ENCODE results near the gene RNF144B.
"Not testable (repeated sequence)": the region's sequence is repeated elsewhere in the genome, so short reads cannot be mapped to it uniquely, and the experiment has no call there.

Gene RNF144B

DNA sequence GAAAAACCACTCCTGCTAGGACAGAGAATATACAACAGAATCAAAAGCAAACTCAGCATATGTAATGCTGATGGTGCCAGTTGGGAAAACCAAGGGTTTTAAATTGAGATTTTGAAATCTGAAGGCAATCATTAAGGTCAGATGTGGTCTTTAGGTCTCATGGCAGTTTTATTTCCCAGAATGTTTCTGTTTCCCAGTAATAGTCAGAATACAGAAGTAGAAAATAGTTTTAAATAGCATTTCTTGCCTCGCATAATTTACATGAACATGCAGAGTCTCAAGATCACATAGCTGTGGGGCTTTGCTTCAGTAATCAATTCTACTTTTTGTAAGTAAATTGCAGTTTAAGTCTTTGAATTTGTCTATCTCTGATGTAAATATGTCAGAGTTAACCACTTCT lies 58.1 kb downstream of the RNF144B start:
- DNase-seq (ENCODE audit: low read depth): no peak

GRCh38 chr6:18446771-18447170 lies 59.6 kb downstream of the RNF144B start:
- DNase-seq (ENCODE audit: low read depth): no peak

DNA sequence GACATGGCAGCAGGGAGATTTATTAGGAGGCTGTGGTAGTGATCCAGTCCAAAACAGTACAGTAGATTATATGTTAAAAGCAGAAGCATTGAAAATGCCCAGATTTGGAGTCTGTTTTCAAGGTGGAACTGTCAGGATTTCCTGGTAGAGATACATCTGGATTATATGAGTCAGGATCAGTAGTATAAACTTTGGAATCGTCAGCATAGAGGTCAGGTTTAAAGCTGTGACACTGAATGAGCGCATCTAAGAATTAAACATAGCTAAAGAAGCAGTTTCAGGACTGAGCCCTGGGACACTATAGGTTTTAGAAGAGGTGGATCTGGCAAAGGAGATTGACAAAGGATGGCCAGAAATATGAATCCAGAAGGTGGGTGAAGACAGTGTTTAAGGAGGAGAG lies 60.4 kb downstream of the RNF144B start:
- DNase-seq (ENCODE audit: low read depth): no peak

DNA sequence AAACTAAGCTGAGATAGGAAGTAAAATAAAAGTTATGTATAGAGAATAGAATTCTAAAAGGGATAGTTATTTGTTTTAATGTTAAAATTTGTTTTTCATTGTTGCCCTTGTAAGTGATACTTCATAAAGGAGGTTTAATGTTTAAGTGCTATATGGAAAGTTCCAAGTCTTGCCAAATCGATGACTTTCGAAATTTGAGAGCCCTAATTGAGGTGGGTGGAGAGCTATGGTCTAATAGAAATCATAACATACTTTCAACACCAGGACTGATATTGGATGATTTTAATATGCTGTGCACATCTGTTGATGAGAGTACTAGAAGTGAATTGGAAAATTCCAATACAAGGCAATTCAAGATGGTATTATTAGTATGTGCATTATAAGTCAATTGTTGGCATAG lies 64.6 kb downstream of the RNF144B start:
- DNase-seq (ENCODE audit: low read depth): no peak

DNA sequence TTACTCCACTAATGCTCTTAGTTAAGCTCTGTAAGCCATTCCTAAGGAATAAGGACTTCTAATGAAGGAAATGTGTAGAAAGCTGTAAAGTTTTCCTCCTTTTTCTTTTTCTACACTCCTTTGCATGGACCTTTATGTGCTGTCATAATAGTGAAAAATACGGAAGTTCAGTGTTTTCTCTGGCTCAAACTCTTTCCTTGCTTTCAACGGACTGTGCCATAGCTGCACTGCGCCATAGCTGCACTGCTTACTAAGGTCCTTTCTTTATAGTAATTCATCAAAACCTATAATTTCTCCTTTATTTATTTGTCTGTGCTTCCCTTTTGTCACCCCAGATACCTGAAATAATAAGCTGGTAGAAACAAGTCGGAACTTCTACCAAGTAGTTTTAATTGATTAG lies 67.3 kb downstream of the RNF144B start:
- no peak for DNase-seq (ENCODE audit: low read depth)

DNA sequence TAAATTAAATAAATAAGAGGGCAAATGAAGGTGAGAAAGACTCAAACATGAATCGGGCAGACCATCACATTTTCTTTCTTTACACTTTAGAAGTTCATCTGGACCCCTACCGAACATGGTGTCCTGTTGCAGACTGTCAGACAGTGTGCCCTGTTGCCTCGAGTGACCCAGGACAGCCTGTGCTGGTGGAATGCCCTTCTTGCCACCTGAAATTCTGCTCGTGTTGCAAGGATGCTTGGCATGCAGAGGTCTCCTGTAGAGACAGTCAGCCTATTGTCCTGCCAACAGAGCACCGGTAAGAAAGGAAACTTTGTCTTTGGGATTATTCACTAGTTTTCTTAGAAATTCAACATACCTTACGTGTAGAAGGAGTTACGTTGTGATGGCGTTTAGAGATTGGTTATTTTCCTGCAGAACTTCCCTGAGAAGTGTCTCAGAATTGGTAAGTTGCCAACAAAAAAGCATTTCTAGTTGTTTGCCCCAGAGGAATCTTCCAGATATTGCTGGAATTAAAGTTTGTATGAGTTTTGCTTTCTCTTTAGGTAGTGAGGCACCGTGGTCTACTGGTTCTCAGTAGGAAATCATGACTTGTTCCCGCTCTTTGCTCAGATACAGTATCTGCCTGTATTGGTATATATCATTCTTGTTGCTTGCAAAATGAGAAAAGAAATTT lies 70.1 kb downstream of the RNF144B start:
- DNase-seq (ENCODE audit: low read depth): no peak

GRCh38 chr6:18458086-18458485 lies 70.9 kb downstream of the RNF144B start:
- DNase-seq (ENCODE audit: low read depth): not testable (repeated sequence)

GRCh38 chr6:18463429-18463828 lies 76.3 kb downstream of the RNF144B start:
- DNase-seq (ENCODE audit: low read depth): no peak

- no peak for DNase-seq (ENCODE audit: low read depth)
These were observed 77.0 kb downstream of the RNF144B start for GRCh38 chr6:18464176-18464575.

- DNase-seq (ENCODE audit: low read depth): no peak
These were observed 78.4 kb downstream of the RNF144B start for GRCh38 chr6:18465410-18466154.

DNA sequence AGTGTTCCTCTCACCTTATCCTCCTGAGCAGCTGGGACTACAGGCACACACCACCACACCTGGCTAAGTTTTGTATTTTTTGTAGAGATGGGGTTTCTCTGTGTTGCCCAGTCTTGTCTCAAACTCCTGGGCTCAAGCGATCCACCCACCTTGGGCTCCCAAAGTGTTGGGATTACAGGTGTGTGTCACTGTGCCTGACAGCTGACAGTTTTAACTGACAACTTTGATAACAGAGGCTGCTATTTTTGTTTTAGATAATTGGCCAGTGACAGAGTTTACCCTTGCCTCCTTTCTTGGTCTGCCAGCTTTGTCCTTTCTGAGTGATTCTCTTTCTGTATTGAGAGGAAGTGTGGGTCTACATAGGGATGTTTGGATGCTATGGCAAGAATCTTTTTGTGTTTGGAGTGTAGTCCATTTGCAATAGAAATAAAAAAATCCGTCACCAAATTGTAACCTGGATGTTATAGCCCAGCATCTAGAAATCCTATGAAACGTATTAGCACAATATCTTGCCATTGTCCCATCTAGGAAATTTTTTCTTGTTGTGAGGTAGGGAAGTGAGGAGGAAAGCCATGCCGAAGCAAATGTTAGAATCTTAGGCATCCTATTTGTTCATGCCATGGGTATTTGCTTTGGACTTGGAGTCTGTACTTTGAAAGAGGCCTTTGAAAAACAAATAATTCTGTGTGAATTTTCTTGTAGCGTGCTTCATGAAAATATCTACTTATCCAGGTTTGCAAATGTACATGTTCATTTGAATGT lies 80.8 kb downstream of the RNF144B start:
- DNase-seq (ENCODE audit: low read depth): no peak

GRCh38 chr6:18468503-18468843 lies 81.3 kb downstream of the RNF144B start:
- DNase-seq (ENCODE audit: low read depth): no peak

GRCh38 chr6:18469536-18469935 lies 82.4 kb downstream of the RNF144B start:
- no peak for DNase-seq (ENCODE audit: low read depth)

- no peak for DNase-seq (ENCODE audit: low read depth)
These were observed 84.2 kb downstream of the RNF144B start for GRCh38 chr6:18471232-18471964.

DNA sequence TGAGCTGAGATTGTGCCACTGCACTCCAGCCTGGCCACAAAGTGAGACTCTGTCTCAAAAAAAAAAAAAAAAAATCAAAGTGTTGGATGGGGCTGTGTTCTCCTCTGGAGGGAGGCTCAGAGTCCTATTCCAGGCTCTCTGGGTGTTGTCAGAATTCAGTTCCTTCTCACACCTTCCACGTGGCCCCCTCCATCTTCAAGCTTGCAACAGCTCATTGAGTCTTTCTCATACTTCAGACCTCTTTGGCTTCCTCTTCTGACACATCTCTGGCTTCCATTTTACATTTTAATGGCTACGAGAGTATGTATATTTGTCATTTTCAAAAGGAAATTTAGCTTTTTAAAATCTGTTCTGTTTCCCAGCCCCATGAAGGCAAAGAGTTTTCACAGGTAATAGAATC lies 85.8 kb downstream of the RNF144B start:
- DNase-seq (ENCODE audit: low read depth): no peak

GRCh38 chr6:18473755-18474154 lies 86.6 kb downstream of the RNF144B start:
- no peak for DNase-seq (ENCODE audit: low read depth)

DNA sequence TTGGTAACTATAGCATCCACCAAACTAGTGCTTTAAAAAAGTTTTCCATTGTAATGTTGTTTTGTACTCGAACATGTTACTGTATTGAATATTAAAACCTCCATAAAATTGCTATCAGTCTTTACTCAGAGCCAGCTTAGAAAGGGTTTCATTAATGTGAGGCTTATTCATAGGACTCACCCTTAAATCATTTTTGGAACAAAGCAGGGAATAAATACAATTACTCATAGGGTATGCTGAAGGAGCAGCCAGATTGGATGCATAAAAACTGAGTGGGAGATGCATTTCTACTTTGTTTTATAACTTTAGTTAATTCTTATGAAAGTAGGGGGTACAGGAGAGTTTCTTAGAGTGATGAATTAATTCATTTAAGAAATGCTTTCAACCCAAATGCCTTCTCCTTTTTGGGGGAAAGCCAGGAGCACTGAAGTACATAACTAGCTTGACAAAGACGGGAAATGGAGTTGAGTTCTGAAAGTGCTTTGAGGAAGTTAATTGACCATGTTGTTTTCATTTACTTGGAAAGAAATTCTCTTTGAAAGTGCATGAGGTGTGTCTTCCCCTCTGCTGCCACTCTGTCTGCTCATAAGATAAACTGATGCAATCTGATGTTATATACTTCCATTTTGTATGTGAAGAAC lies 90.3 kb downstream of the RNF144B start:
- no peak for DNase-seq (ENCODE audit: low read depth)

DNA sequence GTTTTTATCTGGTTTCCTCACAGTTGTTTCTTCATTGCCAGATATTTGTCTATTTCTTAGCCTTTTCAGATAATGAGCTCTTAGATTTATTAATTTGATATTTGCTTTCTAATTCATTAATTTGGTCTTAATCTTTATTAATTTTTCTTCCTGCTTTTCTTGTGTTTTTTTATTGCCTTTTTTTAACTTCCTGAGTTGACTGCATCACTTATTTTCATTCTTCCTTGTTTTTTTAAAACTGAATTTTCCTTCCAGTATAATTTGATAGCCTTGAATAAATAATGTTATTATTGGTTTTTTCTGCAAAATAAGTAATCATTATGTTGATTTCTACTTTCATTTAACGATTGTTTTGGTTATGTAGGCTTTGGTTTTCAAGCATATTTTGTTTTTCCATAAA lies 91.5 kb downstream of the RNF144B start:
- no peak for DNase-seq (ENCODE audit: low read depth)

- DNase-seq (ENCODE audit: low read depth): no peak
These were observed 94.7 kb downstream of the RNF144B start for GRCh38 chr6:18481870-18482269.

DNA sequence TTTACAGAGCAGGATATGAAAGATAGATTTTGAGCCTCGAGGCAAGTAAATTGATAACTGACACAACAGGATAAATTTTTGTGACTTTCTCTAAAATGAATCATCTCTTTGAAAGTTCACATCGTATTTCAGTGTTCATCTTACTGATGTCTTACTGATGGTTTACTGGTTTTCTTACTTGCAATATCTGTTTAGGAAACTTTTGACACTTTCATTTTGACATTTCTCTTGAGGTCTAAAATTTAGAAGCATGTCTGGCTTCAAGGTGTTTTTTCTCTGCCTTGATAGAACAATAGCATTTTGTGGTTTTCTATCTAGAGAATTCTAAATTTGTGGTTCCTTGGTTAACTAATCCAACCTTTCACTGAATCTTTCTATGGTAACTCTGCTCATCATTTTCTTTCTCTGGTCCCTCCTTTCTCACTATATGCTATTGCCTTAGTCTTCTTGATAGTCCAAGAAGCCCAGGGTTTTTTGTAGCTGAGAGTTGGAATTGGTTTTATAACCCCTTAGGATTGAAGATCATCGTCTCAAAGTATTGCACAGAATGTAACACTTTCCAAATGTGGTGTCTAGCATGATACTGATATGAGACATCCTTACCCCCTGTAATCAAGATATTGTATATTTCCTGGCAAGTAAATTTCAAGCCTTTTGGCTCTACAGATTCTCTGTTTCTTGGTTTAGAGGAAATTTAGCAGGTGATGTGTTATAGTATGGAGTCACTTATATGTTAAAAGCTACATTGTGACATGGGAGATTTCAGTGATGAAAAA lies 98.7 kb downstream of the RNF144B start:
- no peak for DNase-seq (ENCODE audit: low read depth)

DNA sequence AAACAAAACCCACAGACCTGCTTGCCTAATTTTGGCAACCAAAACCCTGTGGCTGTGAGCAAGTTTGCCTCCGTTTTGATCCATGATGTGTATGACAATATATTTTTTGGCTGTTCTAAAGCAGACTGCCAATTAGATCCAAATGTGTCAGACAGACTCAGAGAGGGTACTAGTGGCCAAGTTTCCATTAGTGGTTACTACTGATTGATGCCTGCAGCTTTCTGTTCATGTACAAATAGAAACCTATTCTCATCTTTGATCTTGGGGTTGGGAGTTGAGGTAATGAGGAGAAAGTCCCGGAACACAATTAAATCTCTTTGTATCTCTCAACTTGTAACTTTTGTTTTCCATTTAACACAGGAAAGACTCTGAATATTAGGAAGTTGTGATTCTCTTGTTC lies 100.9 kb downstream of the RNF144B start:
- DNase-seq (ENCODE audit: low read depth): no peak

All from activated T-helper 9 cell treated with anti-CD3 and anti-CD28 coated beads, Interleukin-2, amount 50 U/mL, for 16 hours (primary cell).